H9 (cell line): ENCODE data around the gene ZSWIM5. TPM values are rescaled to one million over a fixed set of nuclear protein-coding genes. Genes with fewer than 3 reads are reported as not detected.

Source experiments
- DNase-seq: peaks from one replicate; pipeline ENCODE4 v3.0.0-alpha.2; 2017
- H2AFZ ChIP-seq: one replicate; pipeline ENCODE4 v1.6.1; 2013; ENCODE audit warnings: mild to moderate bottlenecking, low read length, control low read depth, moderate library complexity
- H2AK5ac ChIP-seq: 2 replicates; pipeline ENCODE4 v1.6.1; 2013; ENCODE audit warnings: low read length, control low read depth, mixed read lengths; ENCODE audit not compliant: insufficient read length
- H2BK120ac ChIP-seq: one replicate; pipeline ENCODE4 v1.6.1; 2013; ENCODE audit warnings: low read depth, mild to moderate bottlenecking, low read length, control low read depth, inconsistent platforms; ENCODE audit not compliant: poor library complexity, severe bottlenecking
- H2BK12ac ChIP-seq: 2 replicates; pipeline ENCODE4 v1.6.1; 2013; ENCODE audit warnings: low read length, control low read depth, mixed read lengths, low read depth; ENCODE audit not compliant: insufficient read length
- H2BK15ac ChIP-seq: 2 replicates; pipeline ENCODE4 v1.6.1; 2013; ENCODE audit warnings: low read depth, low read length, control low read depth
- H2BK20ac ChIP-seq: one replicate; pipeline ENCODE4 v1.6.1; 2013; ENCODE audit warnings: low read depth, mild to moderate bottlenecking, low read length, control low read depth, inconsistent platforms; ENCODE audit not compliant: poor library complexity, severe bottlenecking
- H2BK5ac ChIP-seq: 2 replicates; pipeline ENCODE4 v1.6.1; 2013; ENCODE audit warnings: low read length, control low read depth, mixed read lengths; ENCODE audit not compliant: insufficient read length
- H3K14ac ChIP-seq: 2 replicates; pipeline ENCODE4 v1.6.1; 2013; ENCODE audit warnings: low read length, control low read depth; ENCODE audit not compliant: insufficient read depth
- H3K18ac ChIP-seq: 2 replicates; pipeline ENCODE4 v1.6.1; 2013; ENCODE audit warnings: low read depth, mild to moderate bottlenecking, mixed read lengths, low read length, control low read depth; ENCODE audit not compliant: insufficient read length
- H3K23ac ChIP-seq: 2 replicates; pipeline ENCODE4 v1.6.1; 2013; ENCODE audit warnings: low read length, control low read depth, mixed read lengths, low read depth; ENCODE audit not compliant: insufficient read length
- H3K23me2 ChIP-seq: 2 replicates; pipeline ENCODE4 v1.6.1; 2013; ENCODE audit warnings: low read depth, mild to moderate bottlenecking, mixed read lengths, low read length, control low read depth; ENCODE audit not compliant: insufficient read length, poor library complexity, severe bottlenecking
- H3K27ac ChIP-seq: 2 replicates; pipeline ENCODE4 v1.5.1; 2013; ENCODE audit warnings: low read length, control low read depth, mixed read lengths, low read depth; ENCODE audit not compliant: insufficient read length
- H3K27me3 ChIP-seq: 2 replicates; pipeline ENCODE4 v1.6.1; 2013; ENCODE audit warnings: low read length, control low read depth, inconsistent platforms; ENCODE audit not compliant: insufficient read depth
- H3K4ac ChIP-seq: 2 replicates; pipeline ENCODE4 v1.6.1; 2013; ENCODE audit warnings: low read depth, mild to moderate bottlenecking, control low read depth, inconsistent platforms, low read length, moderate library complexity
- H3K4me1 ChIP-seq: 2 replicates; pipeline ENCODE4 v1.6.1; 2013; ENCODE audit warnings: low read length, control low read depth, inconsistent platforms; ENCODE audit not compliant: insufficient read depth
- H3K4me2 ChIP-seq: 2 replicates; pipeline ENCODE4 v1.6.1; 2013; ENCODE audit warnings: low read length, control low read depth, mixed read lengths; ENCODE audit not compliant: insufficient read length, insufficient read depth
- H3K56ac ChIP-seq: 2 replicates; pipeline ENCODE4 v1.6.1; 2013; ENCODE audit warnings: low read depth, mild to moderate bottlenecking, mixed read lengths, low read length, control low read depth; ENCODE audit not compliant: insufficient read length
- H3K79me1 ChIP-seq: 2 replicates; pipeline ENCODE4 v1.6.1; 2013; ENCODE audit warnings: low read depth, mild to moderate bottlenecking, moderate library complexity, low read length, control low read depth, inconsistent platforms; ENCODE audit not compliant: insufficient read depth, poor library complexity, severe bottlenecking
- H3K79me2 ChIP-seq: 2 replicates; pipeline ENCODE4 v1.6.1; 2013; ENCODE audit warnings: low read length, control low read depth, inconsistent platforms; ENCODE audit not compliant: insufficient read depth
- H3K9ac ChIP-seq: 2 replicates; pipeline ENCODE4 v1.6.1; 2013; ENCODE audit warnings: low read length, control low read depth, mixed read lengths; ENCODE audit not compliant: insufficient read length; ENCODE audit errors: extremely low read depth
- H3K9me3 ChIP-seq: one replicate; pipeline ENCODE4 v1.6.1; 2013; ENCODE audit warnings: low read depth, low read length, inconsistent platforms; ENCODE audit not compliant: control insufficient read depth
- H3T11ph ChIP-seq: one replicate; pipeline ENCODE4 v1.6.1; 2013; ENCODE audit warnings: mild to moderate bottlenecking, low read length, control low read depth, inconsistent platforms
- H4K20me1 ChIP-seq: one replicate; pipeline ENCODE4 v1.6.1; 2013; ENCODE audit not compliant: control insufficient read depth, insufficient read length, insufficient read depth
- H4K5ac ChIP-seq: 2 replicates; pipeline ENCODE4 v1.6.1; 2013; ENCODE audit warnings: low read depth, mild to moderate bottlenecking, mixed read lengths, low read length, control low read depth; ENCODE audit not compliant: insufficient read length
- H4K8ac ChIP-seq: replicated peaks from 2 replicates; pipeline ENCODE4 v1.6.1; 2013; ENCODE audit warnings: low read length, control low read depth, mixed read lengths, low read depth; ENCODE audit not compliant: insufficient read length
- H4K91ac ChIP-seq: 2 replicates; pipeline ENCODE4 v1.6.1; 2013; ENCODE audit warnings: low read depth, mild to moderate bottlenecking, moderate library complexity, mixed read lengths, low read length, control low read depth; ENCODE audit not compliant: insufficient read length
- H3K27ac Mint-ChIP-seq, 3 experiments: 2 replicates in 2 of 3; 3 replicates in 1 of 3; pipeline ENCODE4 v1.8.0; 2020 to 2021; ENCODE audit warnings: mixed read lengths in 3 of 3, mild to moderate bottlenecking in 1 of 3, moderate library complexity in 1 of 3
- H3K27me3 Mint-ChIP-seq: 2 replicates; pipeline ENCODE4 v1.8.0; 2021; ENCODE audit warnings: low read depth, mild to moderate bottlenecking, moderate library complexity, mixed read lengths
- H3K36me3 Mint-ChIP-seq, 3 experiments: 2 replicates in 2 of 3; 3 replicates in 1 of 3; pipeline ENCODE4 v1.8.0; 2020 to 2021; ENCODE audit warnings: low read depth in 3 of 3, mixed read lengths in 3 of 3; ENCODE audit not compliant: insufficient read depth in 1 of 3
- H3K4me1 Mint-ChIP-seq, 2 experiments: 2 replicates each; pipeline ENCODE4 v1.8.0; 2020; ENCODE audit warnings: mixed read lengths in 2 of 2
- H3K4me3 Mint-ChIP-seq, 2 experiments: 2 replicates in 1 of 2; 3 replicates in 1 of 2; pipeline ENCODE4 v1.8.0; 2020 to 2021; ENCODE audit warnings: mild to moderate bottlenecking in 2 of 2, mixed read lengths in 2 of 2, moderate library complexity in 1 of 2
- H3K9me3 Mint-ChIP-seq, 2 experiments: 2 replicates in 1 of 2; 3 replicates in 1 of 2; pipeline ENCODE4 v1.8.0; 2020; ENCODE audit warnings: mild to moderate bottlenecking in 2 of 2, mixed read lengths in 2 of 2, moderate library complexity in 1 of 2
- WGBS: extraction: QIAGEN DNeasy Blood & Tissue Kit; methylation state at CpG from one replicate; pipeline ENCODE4 v1.1.7; 2013; ENCODE audit warnings: missing lambda C conversion rate, low lambda C conversion rate, mixed read lengths; ENCODE audit not compliant: insufficient read length; ENCODE audit errors: extremely low coverage; 5-methylcytosine and 5-hydroxymethylcytosine counted together
- total RNA-seq: library from RNA; stranded (reverse); gene quantifications from 2 replicates; pipeline ENCODE4 v1.2.1, GENCODE V29; 2021
- TF ChIP-seq, protein P1 (sequence below): fragments of 200-600 bp; sonication (generic); conservative IDR thresholded peaks from 3 replicates; pipeline ENCODE4 v1.8.0; 2021; ENCODE audit warnings: antibody characterized with exemption, mild to moderate bottlenecking

Gene ZSWIM5
- total RNA-seq, 1 experiment from 2014 or later: 3.5 TPM

DNA sequence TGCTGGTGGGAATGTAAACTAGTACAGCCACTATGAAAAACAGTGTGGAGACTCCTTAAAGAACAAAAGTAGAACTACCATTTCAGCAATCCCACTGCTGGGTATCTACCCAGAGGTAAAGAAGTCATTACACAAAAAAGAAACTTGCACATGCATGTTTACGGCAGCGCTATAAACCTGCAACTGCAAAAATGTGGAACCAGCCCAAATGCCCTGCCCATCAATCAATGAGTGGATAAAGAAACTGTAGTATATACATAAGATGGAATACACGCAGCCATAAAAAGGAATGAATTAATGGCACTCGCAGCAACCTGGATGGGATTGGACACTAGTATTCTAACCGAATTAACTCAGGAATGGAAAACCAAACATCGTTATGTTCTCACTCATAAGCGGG lies 51.0 kb downstream of the ZSWIM5 start:
- Histone ChIP-seq H2AFZ (no peak overlapping the region), H3K4me1 (no peaks in the 10 kb centered on the region), H2BK120ac (no peak overlapping the region), H3K27me3 (peaks cover 2% of the 10 kb centered on the region; the same call in 1 of the 2 replicates), H3K79me1 (peaks cover 2% of the 10 kb centered on the region), H3K9me3 (no peaks in the 10 kb centered on the region), H3K4me2 (no peak overlapping the region), H2BK15ac (no peak overlapping the region), H3K9ac (no peak overlapping the region), H2BK5ac (no peak overlapping the region), H3K27ac (no peak overlapping the region), H4K91ac (no peak overlapping the region), H3K56ac (no peak overlapping the region), H3K79me2 (no peaks in the 10 kb centered on the region), H3K4ac (no peak overlapping the region), H3T11ph (no peak overlapping the region), H2AK5ac (no peak overlapping the region), H2BK12ac (no peak overlapping the region), H4K5ac (no peak overlapping the region), H4K8ac (no peak overlapping the region), H3K14ac (no peak overlapping the region), H2BK20ac (no peak overlapping the region), H4K20me1 (no peaks in the 10 kb centered on the region), H3K23me2 (no peaks in the 10 kb centered on the region), H3K23ac (no peak overlapping the region), H3K18ac (no peak overlapping the region)
- H3K9me3 Mint-ChIP-seq: peaks cover 2 to 6% of the 10 kb centered on the region in 2 experiments; a peak in 2 of 5 replicates
- H3K36me3 Mint-ChIP-seq: no peaks in the 10 kb centered on the region
- DNase-seq: no peak
- no peak overlapping the region for H3K27ac Mint-ChIP-seq
- no peaks in the 10 kb centered on the region for H3K4me1 Mint-ChIP-seq
- H3K4me3 Mint-ChIP-seq: no peak overlapping the region
- H3K27me3 Mint-ChIP-seq: peaks cover 2% of the 10 kb centered on the region
- no CpG with 5 or more reads among the region's 7 CpGs for WGBS
- TF ChIP-seq, protein P1, sequence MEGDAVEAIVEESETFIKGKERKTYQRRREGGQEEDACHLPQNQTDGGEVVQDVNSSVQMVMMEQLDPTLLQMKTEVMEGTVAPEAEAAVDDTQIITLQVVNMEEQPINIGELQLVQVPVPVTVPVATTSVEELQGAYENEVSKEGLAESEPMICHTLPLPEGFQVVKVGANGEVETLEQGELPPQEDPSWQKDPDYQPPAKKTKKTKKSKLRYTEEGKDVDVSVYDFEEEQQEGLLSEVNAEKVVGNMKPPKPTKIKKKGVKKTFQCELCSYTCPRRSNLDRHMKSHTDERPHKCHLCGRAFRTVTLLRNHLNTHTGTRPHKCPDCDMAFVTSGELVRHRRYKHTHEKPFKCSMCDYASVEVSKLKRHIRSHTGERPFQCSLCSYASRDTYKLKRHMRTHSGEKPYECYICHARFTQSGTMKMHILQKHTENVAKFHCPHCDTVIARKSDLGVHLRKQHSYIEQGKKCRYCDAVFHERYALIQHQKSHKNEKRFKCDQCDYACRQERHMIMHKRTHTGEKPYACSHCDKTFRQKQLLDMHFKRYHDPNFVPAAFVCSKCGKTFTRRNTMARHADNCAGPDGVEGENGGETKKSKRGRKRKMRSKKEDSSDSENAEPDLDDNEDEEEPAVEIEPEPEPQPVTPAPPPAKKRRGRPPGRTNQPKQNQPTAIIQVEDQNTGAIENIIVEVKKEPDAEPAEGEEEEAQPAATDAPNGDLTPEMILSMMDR: no peak
